GF-D8 (cell line): ENCODE results near the gene METTL3.

ENCODE experiments used
- DNase-seq: peaks from one replicate; lab custom pipeline; 2025; lab: John Stamatoyannopoulos, UW

METTL3 gene

DNA sequence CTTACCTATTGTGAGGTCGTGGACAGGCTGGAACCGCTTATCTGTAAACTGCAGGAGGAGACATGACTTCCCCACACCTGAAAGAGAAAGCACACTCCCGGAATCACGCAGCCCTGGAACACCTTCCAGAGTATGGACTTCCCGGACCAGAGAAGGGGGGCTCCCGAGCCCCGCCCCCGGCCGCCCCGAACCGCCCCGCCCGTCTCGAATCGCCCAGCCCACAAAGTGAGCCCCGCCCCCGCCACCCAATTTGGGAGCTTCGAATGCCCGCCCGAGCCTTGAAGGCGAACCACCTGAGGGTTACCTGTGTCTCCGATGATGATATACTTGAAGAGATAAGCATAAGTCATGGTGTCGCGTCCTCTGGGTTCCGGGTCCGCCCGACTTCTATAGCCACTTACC is 34.6 kb downstream of the METTL3 start:
- DNase-seq, result no peak

DNA sequence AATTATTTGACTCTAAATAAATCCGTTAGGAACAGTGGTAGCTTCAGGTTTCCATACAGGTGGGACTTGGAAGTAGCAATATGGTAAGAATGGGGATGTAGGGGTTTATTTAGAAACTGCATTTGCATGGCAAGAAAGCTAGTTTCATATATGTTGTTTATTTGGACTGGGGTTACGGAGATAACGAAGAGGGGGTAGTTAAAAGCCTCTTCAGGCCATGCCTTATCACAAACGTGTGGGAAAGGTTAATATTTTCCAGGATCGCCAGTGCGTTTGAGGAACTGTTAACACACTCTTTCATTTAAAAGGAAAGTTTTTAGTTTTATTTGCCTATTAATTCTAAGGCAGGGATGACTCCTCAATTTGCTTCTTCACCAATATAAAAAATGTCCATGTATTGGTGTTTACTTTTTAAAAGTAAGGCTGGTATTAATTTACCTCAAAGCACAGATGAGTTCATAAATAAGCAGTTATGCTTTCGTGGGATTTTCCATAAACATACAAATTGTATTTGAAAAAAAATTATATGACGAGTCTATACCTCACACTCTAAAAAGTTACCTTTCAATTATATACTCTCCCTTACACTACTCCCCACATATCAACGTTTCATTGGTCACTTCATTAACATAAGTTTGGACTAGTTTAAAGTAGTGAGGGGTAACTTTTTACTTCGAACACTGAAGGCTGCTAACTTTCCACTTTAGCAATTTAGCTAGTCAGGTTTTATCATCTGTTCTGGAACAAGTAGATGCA is 35.2 kb downstream of the METTL3 start:
- no peak for DNase-seq

DNA sequence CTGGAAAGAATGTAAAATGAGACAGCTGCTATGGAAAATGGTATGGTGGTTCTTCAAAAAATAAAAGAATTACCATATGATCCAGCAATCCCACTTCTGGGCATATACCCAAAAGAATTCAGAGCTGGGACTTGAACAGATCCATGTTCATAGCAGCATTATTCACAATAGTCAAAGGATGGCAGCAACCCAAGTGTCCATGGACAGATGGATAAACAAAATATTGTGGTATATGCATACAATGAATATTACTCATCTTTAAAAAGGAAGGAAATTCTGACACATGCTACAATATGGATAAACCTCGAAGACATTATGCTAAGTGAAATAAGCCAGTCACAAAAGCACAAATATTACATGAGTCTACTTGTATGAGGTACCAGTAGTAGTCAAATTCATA is 43.5 kb downstream of the METTL3 start:
- DNase-seq, result no peak

DNA sequence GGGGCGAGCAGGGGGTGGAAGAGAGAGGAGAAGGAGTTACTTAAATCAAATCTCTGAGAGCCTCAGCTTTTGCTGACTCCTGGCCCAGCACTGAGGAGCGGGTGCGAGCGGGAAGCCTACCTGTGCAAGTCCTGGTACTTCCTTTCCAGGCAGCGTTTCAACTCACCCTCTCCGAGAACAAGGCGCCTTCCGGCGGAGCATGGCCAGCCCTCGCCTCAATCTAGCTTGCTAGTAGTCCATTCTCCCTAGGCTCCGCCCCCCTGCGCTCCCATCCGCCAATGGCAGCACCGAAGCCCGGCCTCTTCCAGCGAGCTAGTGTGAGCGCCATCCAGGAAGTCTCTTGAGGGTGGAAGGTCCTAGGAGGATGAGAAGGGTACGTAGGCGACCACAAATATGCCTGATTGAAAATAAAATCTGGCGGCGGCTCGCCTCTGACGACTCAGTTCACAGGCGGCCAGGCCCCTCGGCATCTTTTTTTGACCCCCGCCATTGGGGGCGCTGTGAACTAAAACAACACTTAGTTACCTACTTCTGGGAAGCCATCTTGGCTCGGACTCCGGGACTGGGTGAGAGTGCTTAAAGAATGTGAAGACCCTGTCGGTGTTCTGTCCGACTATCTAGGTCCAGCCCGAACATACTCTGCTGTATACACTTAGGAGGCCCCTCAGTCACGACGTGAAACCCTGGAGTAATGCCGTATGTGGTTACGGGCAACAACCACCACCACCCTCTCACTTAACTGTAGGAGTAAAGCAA is 55.0 kb downstream of the METTL3 start, which contains the start of gene CHD8:
CHD8 (minus strand) TSS at position 212 of the 756 bp plus-strand sequence. CDS start 24,480 bp downstream, outside the sequence.
- DNase-seq, result peak; percentile 99

DNA sequence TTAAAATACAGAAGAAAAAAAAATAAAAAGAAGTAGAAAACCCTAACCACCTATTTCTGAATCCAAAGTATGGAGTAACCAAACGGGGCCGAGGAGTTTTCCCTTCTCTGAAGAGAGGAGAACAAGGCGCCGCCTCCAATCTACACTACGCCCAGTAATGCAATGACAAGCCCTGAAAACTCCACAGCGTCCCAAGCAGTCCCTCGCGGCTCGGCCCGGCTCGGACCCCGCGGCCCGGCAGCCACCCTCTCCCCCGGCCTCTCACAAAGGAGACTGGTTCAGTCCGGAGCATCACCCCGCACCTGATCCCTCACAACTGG is 55.6 kb downstream of the METTL3 start:
- DNase-seq, result no peak

DNA sequence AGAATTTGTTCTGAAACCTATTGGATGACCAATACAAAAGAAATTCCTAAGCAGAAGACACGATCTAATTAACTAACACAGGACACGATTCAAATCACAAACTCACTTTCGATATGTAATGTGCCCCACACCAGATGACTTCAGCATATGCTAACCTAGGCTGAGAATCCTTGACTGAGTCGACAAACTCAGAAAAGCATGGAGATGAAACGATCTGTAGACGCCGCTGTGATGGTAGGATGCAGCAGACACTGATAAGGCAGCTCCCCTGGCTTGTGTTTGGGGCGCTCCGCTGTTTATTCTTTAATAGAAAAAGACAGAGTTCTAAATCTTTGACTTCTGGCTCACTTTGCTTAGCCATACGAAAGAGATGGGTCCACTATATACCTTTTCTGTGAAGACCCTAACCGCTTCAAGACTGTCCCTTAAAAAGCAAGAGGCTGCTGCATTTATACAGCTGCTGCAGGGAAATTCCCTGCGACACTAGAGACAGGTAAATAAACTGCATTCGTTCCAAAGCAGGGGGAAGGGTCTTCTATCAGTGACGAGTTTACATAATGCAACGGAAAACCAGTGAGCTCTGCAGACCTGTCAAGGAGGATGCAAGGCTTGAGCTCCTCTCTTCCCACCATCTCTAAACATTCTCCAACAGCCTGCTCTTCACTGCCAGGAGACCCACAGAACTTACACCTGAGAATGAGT is 56.1 kb downstream of the METTL3 start:
- no peak for DNase-seq

DNA sequence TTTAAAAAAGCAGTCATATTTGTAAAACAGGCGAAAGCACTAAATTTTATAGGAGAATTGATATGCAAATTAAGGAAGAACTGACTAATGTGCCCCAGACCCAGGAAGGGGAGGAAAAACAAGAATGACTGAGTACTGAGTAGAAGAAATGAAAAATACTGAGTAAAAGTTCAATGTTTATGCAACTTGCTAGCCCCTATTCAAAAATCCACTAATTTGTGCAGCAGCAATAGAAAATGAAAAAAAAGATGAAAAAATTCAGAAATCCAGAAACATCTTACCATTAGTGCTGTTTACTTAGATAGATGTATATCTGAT is 61.3 kb downstream of the METTL3 start:
- no peak for DNase-seq
